ENCODE results near the gene PGGT1B. TPM values are rescaled to one million over a fixed set of nuclear protein-coding genes. Genes with fewer than 3 reads are reported as not detected.

Gene PGGT1B
- total and polyA plus RNA-seq, 9 of the 15 experiments (the other 6 are each of a cell fraction or from before 2014, with no cell fraction given) = 5.3 to 33.7 (median 19.8) TPM

DNA sequence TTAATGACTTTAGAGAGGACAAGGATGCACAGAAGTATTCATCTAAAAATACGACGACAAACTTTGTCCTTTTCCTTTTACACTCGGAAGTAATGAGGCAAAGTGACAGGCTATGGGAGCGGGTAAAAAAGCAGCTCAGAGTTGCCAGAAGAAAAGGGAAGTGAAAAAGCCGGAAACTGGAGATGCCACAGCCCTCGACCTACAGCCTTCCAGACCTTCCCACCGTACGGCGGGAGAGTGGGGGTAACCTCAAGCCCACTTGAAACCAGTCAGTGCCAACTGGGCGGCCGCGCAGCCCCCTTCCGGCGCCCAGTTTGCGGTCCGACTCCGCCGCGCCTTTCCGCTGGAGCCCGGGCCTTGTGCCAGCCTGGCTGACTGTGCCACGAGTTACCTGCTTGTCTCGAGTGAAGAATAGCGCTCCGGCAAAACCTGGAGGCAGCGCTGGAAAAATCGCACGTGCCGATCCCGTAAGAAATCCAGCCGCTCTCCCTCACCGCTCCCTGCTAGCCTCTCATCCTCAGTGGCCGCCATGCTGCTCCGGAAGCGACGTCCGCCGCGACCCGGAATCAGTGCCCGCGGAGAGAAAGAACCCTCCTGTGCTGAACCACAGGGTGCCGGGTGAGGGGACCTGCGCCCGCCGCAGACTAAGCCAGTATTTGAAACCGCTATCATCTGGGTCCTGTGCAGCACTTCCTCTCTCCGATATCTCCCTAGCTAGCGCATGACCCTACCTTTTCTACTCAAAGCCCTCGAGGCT is at the start of gene PGGT1B (continued):
- TF ChIP-seq PCBP1 (IDR thresholded peaks at IDR 0.05; ENCODE audit: low read depth, low read length, poor library complexity, severe bottlenecking) (no peak), CAMTA2 (CRISPR knock-in tag; conservative IDR thresholded peaks at IDR 0.05) (no peak), TGIF2 (CRISPR knock-in tag; IDR thresholded peaks at IDR 0.05) (no peak), HNRNPL (IDR thresholded peaks at IDR 0.05; ENCODE audit: low read depth, low read length) (0 out of 2 replicates have a peak, but pooled peaks have one; percentile 26), CREB1 (IDR thresholded peaks at IDR 0.05) (0 out of 2 replicates have a peak, but pooled peaks have one; percentile 57), CREB1 (CRISPR knock-in tag; IDR thresholded peaks at IDR 0.05) (no peak), SPI1 (IDR thresholded peaks at IDR 0.05; ENCODE audit: borderline replicate concordance, low read depth, low read length) (peak; percentile 99), BCL6 (CRISPR knock-in tag; IDR thresholded peaks at IDR 0.05) (no peak), MYBL2 (IDR thresholded peaks at IDR 0.05; ENCODE audit: low read depth) (no peak), MYBL2 (CRISPR knock-in tag; IDR thresholded peaks at IDR 0.05; ENCODE audit: borderline replicate concordance) (no peak), SIN3B (IDR thresholded peaks at IDR 0.05; ENCODE audit: low read depth) (peak; percentile 85; the same call in 1 of the 2 replicates), TCF7 (IDR thresholded peaks at IDR 0.05; ENCODE audit: borderline replicate concordance) (no peak), SMAD3 (CRISPR knock-in tag; conservative IDR thresholded peaks at IDR 0.05) (no peak), EHMT2 (IDR thresholded peaks at IDR 0.05) (peak; percentile 94), CEBPB (tag; IDR thresholded peaks at IDR 0.05) (no peak)
- TF ChIP-seq, protein P1, sequence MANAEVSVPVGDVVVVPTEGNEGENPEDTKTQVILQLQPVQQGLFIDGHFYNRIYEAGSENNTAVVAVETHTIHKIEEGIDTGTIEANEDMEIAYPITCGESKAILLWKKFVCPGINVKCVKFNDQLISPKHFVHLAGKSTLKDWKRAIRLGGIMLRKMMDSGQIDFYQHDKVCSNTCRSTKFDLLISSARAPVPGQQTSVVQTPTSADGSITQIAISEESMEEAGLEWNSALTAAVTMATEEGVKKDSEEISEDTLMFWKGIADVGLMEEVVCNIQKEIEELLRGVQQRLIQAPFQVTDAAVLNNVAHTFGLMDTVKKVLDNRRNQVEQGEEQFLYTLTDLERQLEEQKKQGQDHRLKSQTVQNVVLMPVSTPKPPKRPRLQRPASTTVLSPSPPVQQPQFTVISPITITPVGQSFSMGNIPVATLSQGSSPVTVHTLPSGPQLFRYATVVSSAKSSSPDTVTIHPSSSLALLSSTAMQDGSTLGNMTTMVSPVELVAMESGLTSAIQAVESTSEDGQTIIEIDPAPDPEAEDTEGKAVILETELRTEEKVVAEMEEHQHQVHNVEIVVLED (CRISPR knock-in tag; IDR thresholded peaks at IDR 0.05) = peak; percentile 35; the same call in 1 of the 2 replicates
- TF ChIP-seq, protein P2, sequence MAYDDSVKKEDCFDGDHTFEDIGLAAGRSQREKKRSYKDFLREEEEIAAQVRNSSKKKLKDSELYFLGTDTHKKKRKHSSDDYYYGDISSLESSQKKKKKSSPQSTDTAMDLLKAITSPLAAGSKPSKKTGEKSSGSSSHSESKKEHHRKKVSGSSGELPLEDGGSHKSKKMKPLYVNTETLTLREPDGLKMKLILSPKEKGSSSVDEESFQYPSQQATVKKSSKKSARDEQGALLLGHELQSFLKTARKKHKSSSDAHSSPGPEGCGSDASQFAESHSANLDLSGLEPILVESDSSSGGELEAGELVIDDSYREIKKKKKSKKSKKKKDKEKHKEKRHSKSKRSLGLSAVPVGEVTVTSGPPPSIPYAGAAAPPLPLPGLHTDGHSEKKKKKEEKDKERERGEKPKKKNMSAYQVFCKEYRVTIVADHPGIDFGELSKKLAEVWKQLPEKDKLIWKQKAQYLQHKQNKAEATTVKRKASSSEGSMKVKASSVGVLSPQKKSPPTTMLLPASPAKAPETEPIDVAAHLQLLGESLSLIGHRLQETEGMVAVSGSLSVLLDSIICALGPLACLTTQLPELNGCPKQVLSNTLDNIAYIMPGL (CRISPR knock-in tag; IDR thresholded peaks at IDR 0.05) = no peak
- TF ChIP-seq, protein P3, sequence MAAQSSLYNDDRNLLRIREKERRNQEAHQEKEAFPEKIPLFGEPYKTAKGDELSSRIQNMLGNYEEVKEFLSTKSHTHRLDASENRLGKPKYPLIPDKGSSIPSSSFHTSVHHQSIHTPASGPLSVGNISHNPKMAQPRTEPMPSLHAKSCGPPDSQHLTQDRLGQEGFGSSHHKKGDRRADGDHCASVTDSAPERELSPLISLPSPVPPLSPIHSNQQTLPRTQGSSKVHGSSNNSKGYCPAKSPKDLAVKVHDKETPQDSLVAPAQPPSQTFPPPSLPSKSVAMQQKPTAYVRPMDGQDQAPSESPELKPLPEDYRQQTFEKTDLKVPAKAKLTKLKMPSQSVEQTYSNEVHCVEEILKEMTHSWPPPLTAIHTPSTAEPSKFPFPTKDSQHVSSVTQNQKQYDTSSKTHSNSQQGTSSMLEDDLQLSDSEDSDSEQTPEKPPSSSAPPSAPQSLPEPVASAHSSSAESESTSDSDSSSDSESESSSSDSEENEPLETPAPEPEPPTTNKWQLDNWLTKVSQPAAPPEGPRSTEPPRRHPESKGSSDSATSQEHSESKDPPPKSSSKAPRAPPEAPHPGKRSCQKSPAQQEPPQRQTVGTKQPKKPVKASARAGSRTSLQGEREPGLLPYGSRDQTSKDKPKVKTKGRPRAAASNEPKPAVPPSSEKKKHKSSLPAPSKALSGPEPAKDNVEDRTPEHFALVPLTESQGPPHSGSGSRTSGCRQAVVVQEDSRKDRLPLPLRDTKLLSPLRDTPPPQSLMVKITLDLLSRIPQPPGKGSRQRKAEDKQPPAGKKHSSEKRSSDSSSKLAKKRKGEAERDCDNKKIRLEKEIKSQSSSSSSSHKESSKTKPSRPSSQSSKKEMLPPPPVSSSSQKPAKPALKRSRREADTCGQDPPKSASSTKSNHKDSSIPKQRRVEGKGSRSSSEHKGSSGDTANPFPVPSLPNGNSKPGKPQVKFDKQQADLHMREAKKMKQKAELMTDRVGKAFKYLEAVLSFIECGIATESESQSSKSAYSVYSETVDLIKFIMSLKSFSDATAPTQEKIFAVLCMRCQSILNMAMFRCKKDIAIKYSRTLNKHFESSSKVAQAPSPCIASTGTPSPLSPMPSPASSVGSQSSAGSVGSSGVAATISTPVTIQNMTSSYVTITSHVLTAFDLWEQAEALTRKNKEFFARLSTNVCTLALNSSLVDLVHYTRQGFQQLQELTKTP (IDR thresholded peaks at IDR 0.05; ENCODE audit: low read depth in 1 of 2, partially characterized antibody in 2 of 2) = no peak
- TF ChIP-seq, protein P4, sequence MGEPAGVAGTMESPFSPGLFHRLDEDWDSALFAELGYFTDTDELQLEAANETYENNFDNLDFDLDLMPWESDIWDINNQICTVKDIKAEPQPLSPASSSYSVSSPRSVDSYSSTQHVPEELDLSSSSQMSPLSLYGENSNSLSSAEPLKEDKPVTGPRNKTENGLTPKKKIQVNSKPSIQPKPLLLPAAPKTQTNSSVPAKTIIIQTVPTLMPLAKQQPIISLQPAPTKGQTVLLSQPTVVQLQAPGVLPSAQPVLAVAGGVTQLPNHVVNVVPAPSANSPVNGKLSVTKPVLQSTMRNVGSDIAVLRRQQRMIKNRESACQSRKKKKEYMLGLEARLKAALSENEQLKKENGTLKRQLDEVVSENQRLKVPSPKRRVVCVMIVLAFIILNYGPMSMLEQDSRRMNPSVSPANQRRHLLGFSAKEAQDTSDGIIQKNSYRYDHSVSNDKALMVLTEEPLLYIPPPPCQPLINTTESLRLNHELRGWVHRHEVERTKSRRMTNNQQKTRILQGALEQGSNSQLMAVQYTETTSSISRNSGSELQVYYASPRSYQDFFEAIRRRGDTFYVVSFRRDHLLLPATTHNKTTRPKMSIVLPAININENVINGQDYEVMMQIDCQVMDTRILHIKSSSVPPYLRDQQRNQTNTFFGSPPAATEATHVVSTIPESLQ (CRISPR knock-in tag; IDR thresholded peaks at IDR 0.05) = 0 out of 2 replicates have a peak, but pooled peaks have one; percentile 46
